T1000 (cell line): ENCODE data around the gene C1orf226.

Experiments
- DNase-seq: peaks from one replicate; lab custom pipeline; 2025; ENCODE audit warnings: mixed read lengths; lab: John Stamatoyannopoulos, UW

Gene C1orf226

DNA sequence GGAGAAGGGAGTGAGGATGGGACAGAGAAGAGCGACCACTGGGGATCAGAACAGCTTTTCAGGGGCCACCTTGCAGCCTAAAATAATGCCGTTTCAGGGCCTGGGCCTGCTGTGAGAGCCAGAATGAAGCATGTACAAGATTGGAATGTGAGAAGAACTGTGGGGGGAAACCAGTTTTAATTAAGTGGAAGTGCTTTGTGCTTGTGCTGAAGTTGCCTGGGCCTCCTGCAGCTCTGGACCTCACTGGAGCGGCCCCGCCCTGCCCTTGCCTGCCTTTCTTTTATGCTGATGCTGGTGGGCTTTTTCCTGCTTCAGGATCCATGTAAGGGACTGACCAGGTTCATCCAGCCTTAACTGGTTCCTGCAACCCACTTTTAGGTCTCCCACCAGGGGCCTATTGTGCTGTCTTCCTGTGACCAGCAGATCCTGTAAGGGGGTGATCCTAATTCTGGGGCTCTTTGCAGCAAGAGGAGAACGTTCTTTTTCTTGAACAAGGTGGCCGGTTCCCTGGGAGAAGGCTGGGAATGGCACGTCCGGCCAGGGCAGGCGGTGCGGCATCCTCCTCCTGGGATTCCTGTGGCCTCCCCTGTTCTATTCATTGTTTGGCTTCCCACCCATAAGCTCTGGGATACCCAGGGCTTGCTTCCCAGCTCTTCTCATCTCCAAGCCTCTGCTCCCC lies 3.2 kb downstream of the C1orf226 start:
- DNase-seq, result no peak

DNA sequence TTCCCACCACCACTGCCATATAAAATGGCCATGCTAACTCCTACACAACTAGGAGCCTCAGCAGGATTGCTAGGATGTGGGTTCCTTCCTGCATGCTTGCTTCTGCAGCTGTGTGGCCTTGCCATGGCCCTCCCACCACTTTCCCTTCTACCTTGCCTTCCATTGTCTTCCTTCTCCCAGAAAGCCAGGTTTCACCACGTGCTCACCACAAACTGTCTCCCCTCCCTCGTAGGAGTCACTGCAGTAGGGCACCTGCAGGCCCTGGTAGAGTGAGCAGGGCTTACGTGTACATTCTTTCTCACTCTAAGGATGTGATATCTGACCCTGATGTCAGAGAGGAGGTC lies 3.7 kb downstream of the C1orf226 start:
- DNase-seq, result no peak

DNA sequence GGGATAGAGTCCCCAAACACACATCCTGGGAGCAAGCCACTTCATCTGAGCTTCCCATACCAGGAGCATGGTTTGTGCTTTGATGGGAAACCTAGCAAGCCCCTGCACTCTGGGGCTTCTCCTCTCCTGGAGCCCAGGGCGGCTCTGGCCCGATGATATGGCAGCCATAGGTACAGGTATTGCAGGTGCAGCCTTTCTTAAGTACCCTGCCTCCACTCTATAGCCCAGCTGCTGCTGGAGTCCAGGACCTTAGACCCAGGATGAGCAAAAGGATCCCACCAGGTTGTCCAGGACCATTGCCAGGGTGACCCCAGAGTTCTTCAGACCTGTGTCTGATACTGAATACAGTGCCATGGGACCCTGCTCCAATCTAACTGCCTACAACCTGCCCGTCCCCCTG lies 4.2 kb downstream of the C1orf226 start:
- no peak for DNase-seq

DNA sequence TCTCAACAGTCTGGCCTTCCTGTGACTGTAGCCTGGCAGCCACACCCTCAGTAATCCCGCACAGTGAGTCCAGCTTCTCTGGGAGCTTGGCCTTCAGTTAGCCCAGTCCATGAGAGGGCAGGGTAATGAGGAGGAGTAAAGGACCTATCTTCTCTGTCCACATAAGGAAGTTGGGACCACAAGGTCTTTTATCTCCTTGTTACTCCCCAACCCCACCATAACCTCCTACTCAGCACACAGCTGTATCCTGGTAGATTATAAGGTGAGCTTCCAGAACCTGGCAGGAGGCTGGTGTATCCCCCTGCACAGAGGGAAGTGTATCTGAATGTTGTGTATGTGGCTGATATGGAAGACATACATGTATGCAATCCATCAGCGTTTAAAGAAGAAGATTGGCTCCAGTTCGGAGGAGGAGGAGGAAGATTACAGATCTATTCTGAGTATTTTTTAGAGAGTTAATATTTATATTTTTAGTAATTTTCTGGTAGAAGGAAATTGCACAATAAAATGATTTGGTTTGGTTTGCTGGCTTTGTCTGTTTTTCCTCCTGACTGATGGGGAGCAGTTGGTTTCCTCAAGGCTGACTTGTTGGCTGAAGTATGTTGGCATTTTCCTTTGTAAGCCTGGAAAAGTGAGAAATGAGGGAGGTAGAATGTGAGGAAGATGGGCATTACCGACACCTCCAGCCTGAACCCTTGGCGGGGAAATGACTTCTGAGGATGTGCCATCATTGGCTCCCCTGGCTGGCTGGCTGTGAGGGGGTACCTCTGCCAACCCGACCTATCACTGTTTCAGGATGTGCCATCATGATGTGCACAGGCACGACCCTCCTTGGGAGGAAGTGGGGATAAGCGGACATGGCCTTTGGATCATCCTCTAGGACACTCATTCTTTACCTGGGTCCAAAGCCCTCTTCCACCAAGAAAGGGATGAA lies 5.0 kb downstream of the C1orf226 start:
- DNase-seq, result no peak

DNA sequence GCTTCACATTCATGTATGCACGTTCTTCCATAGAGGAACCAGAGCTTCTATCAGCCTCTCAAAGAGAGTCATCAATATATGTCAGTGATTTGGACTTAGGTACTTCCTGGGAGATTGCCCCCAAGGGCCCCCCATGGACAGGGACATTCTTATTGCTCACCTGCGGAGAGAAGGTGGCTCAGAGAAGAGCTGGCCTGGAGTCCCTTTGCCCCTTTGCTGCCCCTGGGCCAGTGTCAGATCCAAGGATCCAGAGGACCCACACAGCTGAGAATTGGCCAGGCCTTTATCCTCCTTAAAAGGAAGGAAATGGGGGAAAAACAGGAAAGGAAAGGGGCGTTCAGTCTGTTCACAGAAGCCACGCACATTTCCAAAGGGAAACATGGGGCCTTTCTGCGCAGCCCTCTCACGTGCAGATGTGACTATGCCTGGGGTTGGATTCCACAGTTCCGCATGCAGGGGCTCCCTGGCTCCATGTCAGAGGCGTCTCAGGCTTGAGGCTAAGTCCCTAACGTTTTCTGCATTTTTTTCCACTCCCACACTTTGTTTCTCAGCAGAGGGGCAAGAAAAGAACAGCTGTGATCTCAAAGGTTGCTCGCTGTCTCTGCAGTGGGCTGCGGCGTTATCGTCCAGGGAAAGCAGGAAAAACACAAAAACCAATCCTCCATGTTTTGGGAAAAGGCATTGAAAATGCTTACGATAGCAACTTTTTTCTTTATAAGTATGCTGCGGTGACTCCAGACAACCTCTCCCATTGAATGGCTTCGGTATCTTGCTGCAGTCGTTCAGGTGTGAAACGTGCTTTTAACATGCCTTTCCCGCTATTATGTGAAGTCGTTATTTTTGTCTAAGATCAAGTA lies 5.9 kb downstream of the C1orf226 start:
- DNase-seq, result no peak

DNA sequence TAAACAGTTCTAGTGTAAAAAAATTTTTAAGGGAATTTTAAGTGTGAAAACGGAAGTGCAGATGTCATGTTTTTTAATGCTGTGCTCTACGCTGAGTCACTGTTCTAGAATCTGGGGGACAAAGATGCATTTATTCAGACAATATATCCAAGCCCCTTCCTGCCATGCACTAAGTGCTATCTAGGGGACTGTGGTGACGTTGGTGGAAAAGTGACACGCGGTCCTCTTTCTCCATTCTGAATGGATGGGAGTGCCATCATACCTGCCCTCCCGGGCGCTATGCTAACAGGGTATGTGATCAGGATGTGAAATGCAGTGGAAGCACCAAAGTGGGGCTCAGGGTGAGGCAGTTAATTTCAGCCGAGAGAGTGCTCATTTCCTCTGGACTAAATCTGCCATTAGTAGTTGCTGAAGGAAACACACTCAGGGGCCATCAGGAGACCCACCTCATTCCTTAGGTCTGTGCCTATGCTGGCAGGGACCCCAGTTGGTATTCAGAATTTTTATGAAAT lies 6.6 kb downstream of the C1orf226 start:
- DNase-seq, result no peak

DNA sequence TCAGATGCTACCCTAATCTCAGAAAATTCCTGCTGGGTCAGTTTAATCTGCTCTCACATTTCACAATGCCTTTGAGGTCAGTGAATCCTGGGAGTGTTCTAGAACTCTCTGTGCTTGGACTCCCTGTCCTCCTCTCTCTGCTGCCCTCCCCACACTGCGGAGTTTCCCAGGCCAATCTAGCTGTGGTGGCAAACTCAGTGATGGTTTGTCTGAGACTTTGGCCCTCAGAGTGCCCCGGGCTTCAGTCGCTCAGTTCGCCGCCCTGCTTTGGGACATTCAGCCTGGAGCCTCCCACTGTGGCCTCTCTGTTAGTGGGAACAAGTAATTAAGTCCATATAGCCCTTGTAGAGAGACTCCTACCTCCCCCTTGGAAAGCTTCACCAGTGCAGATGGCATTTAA lies 7.1 kb downstream of the C1orf226 start:
- no peak for DNase-seq

DNA sequence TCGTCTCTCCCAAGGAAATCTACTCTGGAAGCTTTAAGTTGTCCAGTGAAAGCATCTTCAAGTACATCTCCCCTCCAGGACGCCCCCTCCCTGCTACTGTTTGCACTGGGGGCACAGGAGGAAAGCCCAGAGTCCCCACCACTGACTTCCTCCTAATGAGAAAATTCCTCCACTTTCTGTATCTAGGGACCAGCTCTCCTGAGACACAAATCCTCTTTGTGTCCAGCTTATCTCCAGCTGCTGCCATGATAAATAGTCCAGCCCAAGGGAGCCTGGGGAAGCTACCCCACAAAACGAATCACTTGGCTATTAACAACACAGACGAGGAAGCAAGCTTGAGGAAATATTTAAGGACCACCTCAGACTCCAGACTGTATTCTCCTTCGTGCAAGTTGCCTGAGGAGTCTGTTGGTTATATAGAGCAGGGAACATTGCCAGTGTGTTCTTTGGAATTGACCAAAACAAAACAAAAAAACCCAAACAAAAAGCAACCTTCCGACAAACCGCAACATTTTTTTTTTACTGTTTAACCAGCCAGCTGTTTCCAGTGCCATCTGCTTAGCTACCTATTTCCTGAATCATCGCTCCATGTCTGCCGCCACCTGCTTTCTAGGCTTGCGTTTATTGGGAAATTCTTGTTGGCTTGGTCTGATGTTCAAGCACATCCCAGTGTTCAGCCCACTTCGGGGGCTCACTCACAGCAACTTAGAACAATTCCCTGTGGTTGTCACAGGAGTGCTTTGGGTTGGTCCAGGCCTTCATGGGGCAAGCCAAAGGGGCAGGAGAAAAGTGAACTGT lies 7.7 kb downstream of the C1orf226 start:
- DNase-seq, result no peak

DNA sequence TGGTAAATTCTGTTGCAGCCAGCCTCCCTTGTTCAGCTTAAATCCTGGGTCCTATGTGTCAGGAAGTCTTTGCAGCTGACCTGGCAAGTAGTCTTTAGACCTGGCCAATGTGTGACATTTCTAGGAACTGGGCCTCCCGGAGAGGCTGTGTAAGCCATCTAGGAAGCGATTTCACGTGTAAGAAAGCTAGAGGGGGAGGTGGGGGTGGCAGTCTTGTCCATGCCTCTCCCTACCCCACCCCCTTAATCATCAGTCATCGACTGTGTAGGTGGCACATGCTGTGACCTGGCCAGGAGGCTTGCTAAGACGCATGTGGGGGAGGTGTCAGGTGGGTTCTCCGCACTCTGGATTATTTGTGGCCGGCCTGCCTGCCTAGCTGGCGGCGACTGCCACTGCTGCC lies 8.4 kb downstream of the C1orf226 start:
- no peak for DNase-seq

DNA sequence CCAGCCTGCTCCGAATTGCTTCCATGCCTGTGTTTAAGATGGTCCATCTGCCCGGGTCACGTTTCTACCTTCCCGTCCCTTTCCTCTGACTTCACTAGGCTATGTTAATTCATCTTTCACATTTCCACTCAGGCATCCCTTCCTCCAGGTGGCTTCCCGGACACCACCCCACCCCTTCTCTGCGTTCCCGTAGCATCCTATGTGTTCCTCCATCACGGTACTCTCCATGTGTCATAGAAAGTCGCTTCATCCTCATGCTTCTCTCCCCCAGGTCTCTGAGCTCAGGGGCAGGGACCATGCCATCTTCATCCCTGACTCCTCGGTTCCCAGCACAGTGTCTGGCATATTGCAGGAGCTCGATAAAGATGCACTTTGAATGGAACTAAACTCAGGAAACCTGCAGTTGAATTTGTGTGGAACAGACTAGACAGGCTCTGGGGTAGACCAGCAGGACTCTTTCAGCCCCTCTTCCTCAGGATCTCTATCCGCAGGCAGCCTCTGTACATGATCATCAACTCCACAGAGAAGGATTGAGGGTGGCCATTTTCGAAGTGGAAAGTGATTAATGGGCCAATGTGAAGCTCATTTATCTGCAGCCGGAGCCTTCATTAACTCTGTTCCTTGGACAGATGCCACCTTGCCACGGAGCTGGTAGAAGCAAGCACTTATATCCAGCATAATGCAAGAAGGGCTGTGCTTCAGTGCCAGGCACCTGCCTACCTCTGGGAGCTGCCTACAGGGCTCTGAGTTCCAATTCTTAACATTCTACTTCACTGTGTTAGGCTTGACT lies 9.1 kb downstream of the C1orf226 start:
- DNase-seq, result no peak

DNA sequence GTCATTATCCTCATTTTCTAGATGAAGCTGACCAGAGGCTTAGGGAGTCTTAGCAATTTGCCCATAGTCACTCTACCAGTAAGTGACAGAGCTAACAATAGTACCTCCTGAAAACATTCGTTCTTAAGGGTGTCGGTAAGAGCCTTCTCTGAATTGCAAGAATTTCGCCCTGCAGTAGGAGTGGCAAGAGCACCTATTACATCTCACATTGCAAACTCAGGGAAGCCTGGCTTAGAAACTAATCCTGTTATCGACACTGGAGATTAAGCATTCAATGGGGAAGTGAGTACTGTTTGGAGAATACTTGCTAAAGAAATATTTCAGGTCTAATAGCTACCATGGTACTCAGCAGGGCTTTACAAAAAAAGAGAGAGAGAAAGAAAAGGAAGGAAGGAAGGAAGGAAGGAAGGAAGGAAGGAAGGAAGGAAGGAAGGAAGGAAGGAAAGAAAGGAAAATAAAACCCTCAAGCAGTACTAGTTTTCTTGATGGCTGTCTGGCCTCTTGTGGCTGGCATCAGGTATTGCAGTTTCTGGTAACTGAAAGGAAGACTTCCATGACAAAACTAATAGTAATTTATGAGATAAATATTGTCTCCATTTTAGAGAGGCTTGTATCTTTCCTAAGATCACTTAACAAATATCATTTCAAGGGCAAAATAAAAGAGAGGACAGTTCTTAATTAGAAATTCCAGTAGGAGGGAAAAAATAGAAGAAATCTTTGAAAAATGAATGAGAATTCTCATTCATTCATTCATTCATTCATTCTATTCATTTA lies 10.4 kb downstream of the C1orf226 start:
- DNase-seq, result peak; percentile 10

DNA sequence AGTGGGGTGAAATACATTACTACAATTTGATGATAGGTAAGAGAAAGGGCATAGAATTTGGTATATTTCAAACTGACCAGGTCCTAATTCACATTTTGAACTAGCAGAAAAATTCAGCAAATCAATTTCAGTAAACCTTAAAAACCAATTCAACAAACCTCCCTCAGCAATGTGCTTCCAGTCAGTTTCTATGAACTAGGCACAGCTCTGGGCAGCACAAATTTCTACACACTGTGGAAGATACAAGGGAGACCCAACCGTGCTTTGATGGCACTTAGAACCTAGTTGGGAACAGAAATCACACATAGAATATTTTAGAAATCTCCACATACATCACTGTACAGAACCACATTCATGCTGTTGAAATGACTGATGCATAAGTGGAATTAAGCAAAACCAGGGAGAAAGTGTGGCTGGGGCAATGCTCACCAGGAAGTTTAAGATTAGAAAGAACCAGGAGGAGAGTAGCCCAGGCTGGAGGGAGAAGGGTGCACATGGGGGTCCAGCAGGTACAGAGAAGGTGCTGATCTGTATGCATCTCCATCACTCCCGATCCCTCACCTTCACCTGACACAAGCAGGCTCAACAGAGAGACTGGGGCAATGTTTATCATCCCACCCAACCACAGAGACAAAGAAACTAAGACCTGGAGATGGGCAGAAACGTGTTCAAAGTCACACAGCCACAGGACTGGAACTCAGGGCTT lies 14.8 kb downstream of the C1orf226 start:
- no peak for DNase-seq

DNA sequence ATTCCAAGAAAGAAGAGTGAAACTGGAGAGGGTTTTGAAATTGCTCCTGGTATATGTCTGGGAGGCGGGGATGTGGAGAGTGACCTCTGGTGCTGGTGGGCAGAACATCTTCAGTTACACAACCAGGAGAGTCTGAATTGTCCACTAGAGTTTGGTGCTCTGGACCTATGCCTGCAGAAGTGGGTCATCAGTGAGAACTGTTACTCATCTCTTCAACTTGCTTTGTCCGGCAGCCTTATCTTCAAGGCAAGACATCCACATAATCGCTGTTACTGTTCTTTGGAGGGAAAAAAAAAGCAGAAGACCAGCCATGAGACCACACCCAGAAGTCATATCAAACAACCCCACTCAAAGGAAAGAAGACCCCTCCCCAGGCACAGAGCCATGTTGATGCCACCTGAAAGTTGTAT lies 15.5 kb downstream of the C1orf226 start:
- DNase-seq, result no peak

DNA sequence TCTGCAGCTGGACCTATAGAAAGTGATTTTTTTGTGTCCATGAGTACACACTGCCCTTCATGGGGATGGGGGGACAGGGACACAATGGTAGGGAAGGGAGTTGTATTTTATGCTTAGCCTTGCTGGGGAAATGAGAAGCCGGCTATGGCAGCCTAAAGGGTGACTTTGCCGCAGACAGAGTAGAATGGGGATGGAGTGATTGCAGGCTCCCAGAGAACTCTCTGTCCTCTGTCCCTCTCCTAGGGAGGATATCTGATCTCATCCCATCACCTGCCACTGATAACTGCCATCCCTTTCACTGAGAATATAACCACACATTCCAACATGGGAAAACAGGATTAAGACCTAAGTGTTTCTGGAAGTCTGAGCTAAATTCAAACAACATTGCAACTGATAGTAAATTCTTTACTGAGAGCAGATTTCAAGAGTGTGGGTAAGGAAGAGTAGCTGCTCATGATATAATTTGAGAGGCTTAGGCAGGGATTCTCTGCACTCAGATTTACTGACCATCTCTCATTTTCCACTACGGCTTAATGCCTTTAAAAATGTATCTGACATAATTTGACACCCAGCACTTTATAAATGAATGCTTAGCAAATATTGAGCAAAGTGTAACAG lies 16.5 kb downstream of the C1orf226 start:
- DNase-seq, result no peak

DNA sequence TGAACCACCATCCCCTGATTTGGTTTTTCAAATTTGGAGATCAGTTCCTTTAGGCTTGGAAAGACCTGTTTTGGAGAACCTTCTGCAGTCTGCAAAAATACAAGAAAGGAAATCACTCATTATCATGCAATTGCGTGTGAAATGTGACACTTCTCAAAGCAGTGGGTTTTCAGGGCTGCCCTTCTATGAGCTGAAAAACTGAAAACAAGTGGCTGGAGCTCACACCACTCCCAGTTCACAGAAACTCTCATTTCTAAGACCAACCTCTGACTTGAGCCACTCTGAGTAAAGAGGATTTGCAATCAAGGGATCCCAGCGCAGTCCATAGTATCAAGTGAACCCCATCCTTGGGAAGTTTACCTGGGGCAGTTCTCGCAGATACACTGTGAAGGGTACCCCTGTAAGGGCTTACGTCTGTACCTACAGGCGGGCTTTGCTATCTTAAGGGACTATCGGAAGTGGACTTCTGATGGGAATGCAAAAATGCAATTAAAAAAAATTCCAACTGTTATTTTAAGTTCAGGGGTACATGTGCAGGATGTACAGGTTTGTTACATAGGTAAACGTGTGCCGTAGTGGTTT lies 17.6 kb downstream of the C1orf226 start:
- no peak for DNase-seq

DNA sequence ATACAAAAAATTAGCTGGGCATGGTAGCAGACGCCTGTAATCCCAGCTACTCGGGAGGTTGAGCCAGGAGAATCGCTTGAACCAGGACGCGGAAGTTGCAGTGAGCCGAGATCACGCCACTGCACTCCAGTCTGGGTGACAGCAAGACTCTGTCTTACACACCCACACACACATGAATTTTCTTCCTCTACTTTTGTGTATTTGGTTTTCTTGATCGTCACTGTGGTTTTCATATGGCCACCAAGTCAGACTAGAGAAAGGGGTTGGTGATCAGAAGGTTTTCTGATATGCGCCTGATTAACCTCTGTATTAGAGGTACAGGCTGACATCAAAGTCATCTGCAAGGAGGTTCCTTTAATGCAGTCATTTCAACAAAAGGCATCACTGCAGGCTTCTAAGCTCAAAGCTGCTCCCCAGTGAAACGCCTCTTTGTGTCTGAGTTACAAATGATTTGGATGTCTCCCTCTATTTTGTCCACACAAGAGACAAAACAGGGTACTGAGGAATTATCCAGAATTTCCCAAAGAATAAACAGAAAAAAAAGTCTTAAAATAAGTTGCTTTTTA lies 19.3 kb downstream of the C1orf226 start:
- DNase-seq, result no peak

DNA sequence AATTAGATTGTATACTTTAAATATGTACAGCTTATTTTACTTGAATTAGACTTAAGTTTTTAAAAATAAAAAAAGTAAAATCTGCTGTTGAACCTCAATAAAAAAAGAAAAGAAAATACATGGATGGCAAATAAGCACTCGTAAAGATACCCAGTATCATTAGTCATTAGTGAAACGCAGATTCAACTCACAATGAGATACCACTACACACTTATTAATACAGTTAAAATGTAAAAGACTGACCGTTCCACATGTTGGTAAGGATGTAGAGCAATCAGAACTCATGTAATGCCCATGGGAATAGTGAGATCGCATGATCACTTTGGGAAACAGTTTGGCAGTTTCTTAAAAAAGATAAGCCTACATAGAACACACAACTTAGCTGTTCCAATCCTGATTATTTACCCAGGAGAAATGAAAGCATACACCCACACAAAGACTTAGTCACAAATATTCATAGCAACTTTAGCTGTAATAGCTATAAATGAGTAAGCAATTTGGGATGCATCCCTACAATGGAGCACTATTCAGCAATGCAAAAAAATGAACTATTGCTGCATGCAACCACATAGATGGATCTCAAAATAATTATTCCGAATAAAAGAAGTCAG lies 23.1 kb downstream of the C1orf226 start:
- DNase-seq, result no peak

DNA sequence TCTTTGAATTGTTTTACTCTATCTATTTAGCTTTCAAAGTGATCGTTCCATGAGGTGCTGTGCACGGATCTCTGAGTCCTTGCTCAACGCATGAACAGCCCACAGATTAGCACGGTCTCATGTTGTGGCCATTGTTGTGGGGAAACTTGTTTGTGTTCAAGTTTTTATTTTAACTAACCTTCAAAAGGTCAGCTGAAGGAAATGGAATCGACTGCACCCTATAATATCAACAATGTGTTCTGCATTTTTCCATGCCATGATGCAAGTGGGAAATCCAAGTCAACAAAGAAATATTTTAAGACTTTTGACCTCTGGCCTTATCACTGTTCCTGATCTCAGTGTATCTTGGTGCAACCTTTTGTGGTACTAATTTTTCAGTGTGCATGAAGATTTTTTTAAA lies 24.3 kb downstream of the C1orf226 start:
- no peak for DNase-seq
